ENCODE data around the gene PLCZ1.
"Not testable (repeated sequence)": the region's sequence is repeated elsewhere in the genome, so short reads cannot be mapped to it uniquely, and the experiment has no call there.

The PLCZ1 gene

DNA sequence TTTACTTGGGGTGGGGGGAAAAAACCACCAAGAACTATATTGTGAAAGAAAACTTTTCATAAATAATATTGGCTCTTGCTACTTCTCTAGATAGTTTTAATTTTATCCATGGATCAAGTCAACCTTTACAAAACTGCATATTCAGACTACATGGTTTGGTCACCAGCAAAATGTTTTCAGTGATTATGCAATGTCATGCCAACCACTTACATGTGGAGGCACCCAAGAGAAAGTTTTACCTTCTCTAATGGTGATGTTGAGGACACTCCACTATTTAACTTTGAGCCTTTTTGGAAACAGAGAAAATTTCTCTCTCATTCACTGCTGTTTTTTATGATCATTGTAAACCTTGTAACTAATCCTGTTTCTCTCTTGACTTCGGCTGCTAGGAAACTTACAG is 21.6 kb downstream of the PLCZ1 start:
- in situ Hi-C loops (cut with HindIII; ENCODE audit: low pct_ligation_motif_present, low sequenced_read_pairs): no loop called here
- TF ChIP-seq, protein P1, sequence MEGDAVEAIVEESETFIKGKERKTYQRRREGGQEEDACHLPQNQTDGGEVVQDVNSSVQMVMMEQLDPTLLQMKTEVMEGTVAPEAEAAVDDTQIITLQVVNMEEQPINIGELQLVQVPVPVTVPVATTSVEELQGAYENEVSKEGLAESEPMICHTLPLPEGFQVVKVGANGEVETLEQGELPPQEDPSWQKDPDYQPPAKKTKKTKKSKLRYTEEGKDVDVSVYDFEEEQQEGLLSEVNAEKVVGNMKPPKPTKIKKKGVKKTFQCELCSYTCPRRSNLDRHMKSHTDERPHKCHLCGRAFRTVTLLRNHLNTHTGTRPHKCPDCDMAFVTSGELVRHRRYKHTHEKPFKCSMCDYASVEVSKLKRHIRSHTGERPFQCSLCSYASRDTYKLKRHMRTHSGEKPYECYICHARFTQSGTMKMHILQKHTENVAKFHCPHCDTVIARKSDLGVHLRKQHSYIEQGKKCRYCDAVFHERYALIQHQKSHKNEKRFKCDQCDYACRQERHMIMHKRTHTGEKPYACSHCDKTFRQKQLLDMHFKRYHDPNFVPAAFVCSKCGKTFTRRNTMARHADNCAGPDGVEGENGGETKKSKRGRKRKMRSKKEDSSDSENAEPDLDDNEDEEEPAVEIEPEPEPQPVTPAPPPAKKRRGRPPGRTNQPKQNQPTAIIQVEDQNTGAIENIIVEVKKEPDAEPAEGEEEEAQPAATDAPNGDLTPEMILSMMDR (IDR thresholded peaks at IDR 0.05; ENCODE audit: low read depth, low read length, missing control alignments): no peak
- DNase-seq: no peak
- Histone ChIP-seq H3K4me3 (ENCODE audit: low read depth, low read length) (no peak overlapping the region), H3K27ac (no peak overlapping the region), H3K27me3 (replicated peaks) (no peaks in the 10 kb centered on the region), H3K36me3 (replicated peaks) (no peaks in the 10 kb centered on the region)

GRCh38 chr12:18706798-18707197 is 31.0 kb downstream of the PLCZ1 start:
- in situ Hi-C loops (cut with HindIII; ENCODE audit: low pct_ligation_motif_present, low sequenced_read_pairs): no loop called here
- TF ChIP-seq, protein P1 (IDR thresholded peaks at IDR 0.05; ENCODE audit: low read depth, low read length, missing control alignments): no peak
- no peaks in the 10 kb centered on the region for H3K27me3 ChIP-seq (replicated peaks)
- H3K4me3 ChIP-seq (ENCODE audit: low read depth, low read length): no peak overlapping the region
- no peaks in the 10 kb centered on the region for H3K36me3 ChIP-seq (replicated peaks)
- DNase-seq: no peak
- H3K27ac ChIP-seq: no peak overlapping the region

DNA sequence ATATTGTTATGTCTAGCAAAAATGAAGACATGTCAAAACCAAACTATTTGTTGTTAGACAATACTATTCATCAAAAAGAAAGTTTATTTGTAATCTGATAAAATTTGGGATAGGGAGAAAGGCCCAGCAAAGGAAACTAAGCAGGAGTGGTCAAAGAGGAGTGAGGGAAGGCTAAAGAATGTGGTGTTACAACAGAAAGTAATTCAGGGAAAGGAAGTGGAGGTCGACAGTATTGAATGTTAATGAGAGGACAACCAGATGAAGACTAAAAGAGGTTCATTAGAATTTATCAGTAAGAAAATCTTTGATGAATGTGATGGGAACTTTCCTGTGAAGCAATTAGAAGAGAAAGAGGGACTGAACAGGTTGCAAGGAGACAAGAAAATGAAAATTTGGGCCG is 33.9 kb downstream of the PLCZ1 start:
- Histone ChIP-seq H3K4me3 (ENCODE audit: low read depth, low read length) (no peak overlapping the region), H3K36me3 (replicated peaks) (no peaks in the 10 kb centered on the region), H3K27ac (no peak overlapping the region), H3K27me3 (replicated peaks) (no peaks in the 10 kb centered on the region)
- in situ Hi-C loops (cut with HindIII; ENCODE audit: low pct_ligation_motif_present, low sequenced_read_pairs): no loop called here
- DNase-seq: no peak
- TF ChIP-seq, protein P1 (IDR thresholded peaks at IDR 0.05; ENCODE audit: low read depth, low read length, missing control alignments): no peak

- in situ Hi-C loops (cut with HindIII; ENCODE audit: low pct_ligation_motif_present, low sequenced_read_pairs): no loop called here
- no peaks in the 10 kb centered on the region for H3K27me3 ChIP-seq (replicated peaks)
- H3K4me3 ChIP-seq (ENCODE audit: low read depth, low read length): no peak overlapping the region
- TF ChIP-seq, protein P1 (IDR thresholded peaks at IDR 0.05; ENCODE audit: low read depth, low read length, missing control alignments): no peak
- DNase-seq: no peak
- no peak overlapping the region for H3K27ac ChIP-seq
- no peaks in the 10 kb centered on the region for H3K36me3 ChIP-seq (replicated peaks)
Measured at GRCh38 chr12:18703321-18703720, 34.5 kb downstream of the PLCZ1 start.

GRCh38 chr12:18700271-18700670 is 37.5 kb downstream of the PLCZ1 start:
- H3K27ac ChIP-seq: no peak overlapping the region
- TF ChIP-seq, protein P1 (IDR thresholded peaks at IDR 0.05; ENCODE audit: low read depth, low read length, missing control alignments): no peak
- no peaks in the 10 kb centered on the region for H3K27me3 ChIP-seq (replicated peaks)
- in situ Hi-C loops (cut with HindIII; ENCODE audit: low pct_ligation_motif_present, low sequenced_read_pairs): no loop called here
- peak; percentile 62 for DNase-seq
- H3K36me3 ChIP-seq (replicated peaks): no peaks in the 10 kb centered on the region
- no peak overlapping the region for H3K4me3 ChIP-seq (ENCODE audit: low read depth, low read length)

DNA sequence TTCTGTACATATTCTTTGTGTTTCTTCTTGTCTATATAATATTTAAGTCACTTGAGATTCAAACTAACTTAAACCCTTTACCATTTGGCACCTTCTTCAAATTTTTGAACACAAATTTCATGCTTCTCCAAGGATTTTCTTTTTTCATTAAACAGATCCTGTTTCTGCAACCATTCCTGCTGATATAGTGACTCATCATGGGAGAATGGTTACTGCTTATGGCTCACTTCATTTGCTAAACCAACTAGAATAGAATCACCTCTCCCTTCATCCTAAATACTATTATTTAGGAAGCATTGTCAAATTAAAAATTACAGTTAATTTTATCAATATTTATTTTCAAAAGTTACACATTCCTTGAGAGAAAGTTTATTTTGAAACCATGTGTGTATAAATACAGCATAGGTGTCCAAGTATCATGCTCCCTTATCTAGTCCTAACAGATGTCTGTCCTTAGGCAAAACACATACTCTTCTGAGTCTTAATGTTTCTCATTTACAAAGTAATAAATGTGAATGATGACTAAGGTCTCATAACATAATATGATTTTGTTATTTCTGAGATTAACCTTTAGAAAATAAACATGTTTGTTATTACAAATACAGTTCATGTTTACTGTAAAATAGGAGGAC is 40.7 kb downstream of the PLCZ1 start:
- H3K27me3 ChIP-seq (replicated peaks): no peaks in the 10 kb centered on the region
- in situ Hi-C loops (cut with HindIII; ENCODE audit: low pct_ligation_motif_present, low sequenced_read_pairs): no loop called here
- H3K36me3 ChIP-seq (replicated peaks): no peaks in the 10 kb centered on the region
- H3K27ac ChIP-seq: no peak overlapping the region
- TF ChIP-seq, protein P1 (IDR thresholded peaks at IDR 0.05; ENCODE audit: low read depth, low read length, missing control alignments): no peak
- no peak overlapping the region for H3K4me3 ChIP-seq (ENCODE audit: low read depth, low read length)
- DNase-seq: peak; percentile 39

DNA sequence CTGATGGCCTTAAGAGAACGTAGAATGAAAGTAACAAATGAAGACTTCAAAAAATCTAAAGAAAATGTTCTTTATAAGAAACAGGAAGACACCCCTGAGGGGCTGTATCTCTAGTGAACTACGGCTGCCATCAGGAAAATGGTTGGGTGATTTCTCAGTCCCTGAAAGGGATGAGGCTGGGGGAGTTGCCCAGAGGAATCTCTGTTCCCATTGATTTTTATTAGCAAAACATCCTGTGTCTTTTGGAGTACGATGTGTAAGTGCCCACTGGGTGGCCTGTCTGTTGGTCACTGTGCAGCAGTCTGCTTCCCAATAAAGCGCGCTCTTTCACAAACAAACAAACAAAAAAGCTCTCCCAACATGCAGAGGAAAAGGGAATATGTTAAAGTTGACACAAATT is 43.8 kb downstream of the PLCZ1 start:
- in situ Hi-C loops (cut with HindIII; ENCODE audit: low pct_ligation_motif_present, low sequenced_read_pairs); H3K36me3 ChIP-seq (replicated peaks); H3K4me3 ChIP-seq (ENCODE audit: low read depth, low read length); DNase-seq; H3K27ac ChIP-seq; H3K27me3 ChIP-seq (replicated peaks): not testable (repeated sequence)

All from brain microvascular endothelial cell (primary cell).